ENCODE data around the gene PNLIPRP2.

Gene PNLIPRP2

GRCh38 chr10:116589926-116590325 lies 30.8 kb upstream of the PNLIPRP2 start:
- no peak for TF ChIP-seq CTCF (IDR thresholded peaks at IDR 0.05)
- Histone ChIP-seq H3K4me3 (ENCODE audit: low read depth, low read length) (no peak overlapping the region), H3K27me3 (ENCODE audit: control insufficient read depth, insufficient read depth, low read length) (no peaks in the 10 kb centered on the region), H2AFZ (no peak overlapping the region), H3K4me2 (ENCODE audit: low read length) (no peak overlapping the region), H3K4me1 (no peaks in the 10 kb centered on the region), H3K9me3 (ENCODE audit: control insufficient read depth, low read length) (no peaks in the 10 kb centered on the region), H3K36me3 (ENCODE audit: control insufficient read depth, insufficient read depth, low read length) (no peaks in the 10 kb centered on the region), H3K9ac (no peak overlapping the region), H3K27ac (no peak overlapping the region), H3K79me2 (no peaks in the 10 kb centered on the region)

- no peak within 1 kb of the TSS for H3K4me2 ChIP-seq (ENCODE audit: low read length)
- H3K9ac ChIP-seq, result no peak within 1 kb of the TSS
- no peaks in the 10 kb centered on the region for H3K9me3 ChIP-seq (ENCODE audit: control insufficient read depth, low read length)
- H3K27me3 ChIP-seq (ENCODE audit: control insufficient read depth, insufficient read depth, low read length), result no peaks in the 10 kb centered on the region
- no peaks in the 10 kb centered on the region for H3K79me2 ChIP-seq
- H3K36me3 ChIP-seq (ENCODE audit: control insufficient read depth, insufficient read depth, low read length), result no peaks in the 10 kb centered on the region
- H2AFZ ChIP-seq, result no peak within 1 kb of the TSS
- TF ChIP-seq CTCF (IDR thresholded peaks at IDR 0.05), result no peak
- no peak within 1 kb of the TSS for H3K4me3 ChIP-seq (ENCODE audit: low read depth, low read length)
- no peaks in the 10 kb centered on the region for H3K4me1 ChIP-seq
- H3K27ac ChIP-seq, result no peak within 1 kb of the TSS
These were observed 29.9 kb upstream of the PNLIPRP2 start, which contains the start of gene PNLIPRP1 for GRCh38 chr10:116590590-116591444. Gene PNLIPRP1, plus strand, starts transcription at chr10:116590959. Its CDS starts 171 bp downstream, at chr10:116591130.

DNA sequence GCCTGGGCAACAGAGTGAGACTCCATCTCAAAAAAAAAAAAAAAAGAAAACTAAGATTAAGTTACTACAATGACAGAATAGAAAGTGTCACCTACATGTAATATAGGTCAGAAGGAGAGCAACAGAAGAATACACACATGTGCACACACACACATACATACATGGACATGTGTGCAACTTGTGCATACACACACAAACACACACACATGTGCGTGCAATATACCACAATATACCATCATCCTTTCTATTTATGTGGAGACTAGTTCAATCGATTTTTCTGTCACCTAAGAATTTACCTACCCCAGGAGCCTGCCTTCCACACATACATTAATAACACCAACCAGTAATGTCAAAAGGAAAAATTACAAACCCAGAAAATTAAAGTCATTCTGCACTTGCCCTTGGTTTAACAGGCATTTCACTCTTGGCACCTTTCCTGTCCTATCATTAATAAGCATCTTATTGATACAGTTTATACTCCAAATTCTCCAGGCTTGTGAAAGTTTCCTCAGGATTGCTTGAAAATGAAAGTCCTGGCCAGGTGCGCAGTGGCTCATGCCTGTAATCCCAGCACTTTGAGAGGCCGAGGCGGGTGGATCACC lies 27.5 kb upstream of the PNLIPRP2 start:
- H3K79me2 ChIP-seq, result no peaks in the 10 kb centered on the region
- H2AFZ ChIP-seq, result no peak overlapping the region
- no peaks in the 10 kb centered on the region for H3K9me3 ChIP-seq (ENCODE audit: control insufficient read depth, low read length)
- no peak overlapping the region for H3K4me3 ChIP-seq (ENCODE audit: low read depth, low read length)
- no peak for TF ChIP-seq CTCF (IDR thresholded peaks at IDR 0.05)
- H3K27me3 ChIP-seq (ENCODE audit: control insufficient read depth, insufficient read depth, low read length), result no peaks in the 10 kb centered on the region
- H3K27ac ChIP-seq, result no peak overlapping the region
- no peak overlapping the region for H3K9ac ChIP-seq
- no peak overlapping the region for H3K4me2 ChIP-seq (ENCODE audit: low read length)
- H3K4me1 ChIP-seq, result no peaks in the 10 kb centered on the region
- H3K36me3 ChIP-seq (ENCODE audit: control insufficient read depth, insufficient read depth, low read length), result no peaks in the 10 kb centered on the region

GRCh38 chr10:116594525-116595035 lies 26.2 kb upstream of the PNLIPRP2 start:
- no peak overlapping the region for H2AFZ ChIP-seq
- H3K9me3 ChIP-seq (ENCODE audit: control insufficient read depth, low read length), result no peaks in the 10 kb centered on the region
- H3K4me2 ChIP-seq (ENCODE audit: low read length), result no peak overlapping the region
- H3K27me3 ChIP-seq (ENCODE audit: control insufficient read depth, insufficient read depth, low read length), result no peaks in the 10 kb centered on the region
- TF ChIP-seq CTCF (IDR thresholded peaks at IDR 0.05), result no peak
- no peaks in the 10 kb centered on the region for H3K4me1 ChIP-seq
- no peaks in the 10 kb centered on the region for H3K79me2 ChIP-seq
- H3K4me3 ChIP-seq (ENCODE audit: low read depth, low read length), result no peak overlapping the region
- H3K36me3 ChIP-seq (ENCODE audit: control insufficient read depth, insufficient read depth, low read length), result no peaks in the 10 kb centered on the region
- H3K27ac ChIP-seq, result no peak overlapping the region
- H3K9ac ChIP-seq, result no peak overlapping the region

Data from parathyroid adenoma (tissue), 2 donors.